Hepatocyte (in vitro differentiated cells): Measurements from ENCODE around the gene MMRN2. TPM values are rescaled to one million over a fixed set of nuclear protein-coding genes. Genes with fewer than 3 reads are reported as not detected.
"Not testable (repeated sequence)": the region's sequence is repeated elsewhere in the genome, so short reads cannot be mapped to it uniquely, and the experiment has no call there.

Experiments used
- DNase-seq: peaks from one replicate; pipeline ENCODE4 v3.0.0-alpha.2; 2016; ENCODE audit warnings: low spot score
- H2AFZ ChIP-seq: fragments of 200-600 bp; sonication (generic); 2 replicates; pipeline ENCODE4 v1.6.0; 2016; ENCODE audit warnings: antibody characterized with exemption, mild to moderate bottlenecking
- H3K27ac ChIP-seq: fragments of 200-600 bp; sonication (generic); 2 replicates; pipeline ENCODE4 v1.5.1; 2016; ENCODE audit warnings: mild to moderate bottlenecking
- H3K27me3 ChIP-seq: fragments of 200-600 bp; sonication (generic); 2 replicates; pipeline ENCODE4 v1.6.1; 2016
- H3K36me3 ChIP-seq: fragments of 200-600 bp; sonication (generic); replicated peaks from 2 replicates; pipeline ENCODE4 v1.5.1; 2016; ENCODE audit warnings: low read depth; ENCODE audit not compliant: insufficient read depth
- H3K4me1 ChIP-seq: fragments of 200-600 bp; sonication (generic); 2 replicates; pipeline ENCODE4 v1.5.1; 2016; ENCODE audit warnings: mild to moderate bottlenecking, moderate library complexity; ENCODE audit not compliant: insufficient read depth
- H3K4me2 ChIP-seq: fragments of 200-600 bp; sonication (generic); 2 replicates; pipeline ENCODE4 v1.6.0; 2016
- H3K4me3 ChIP-seq: fragments of 200-600 bp; sonication (generic); 2 replicates; pipeline ENCODE4 v1.5.1; 2016; ENCODE audit warnings: mild to moderate bottlenecking
- H3K79me2 ChIP-seq: fragments of 200-600 bp; sonication (generic); 2 replicates; pipeline ENCODE4 v1.6.0; 2017; ENCODE audit warnings: mild to moderate bottlenecking
- H3K9me2 ChIP-seq: fragments of 200-600 bp; sonication (generic); replicated peaks from 2 replicates; pipeline ENCODE4 v1.6.0; 2017; ENCODE audit warnings: mild to moderate bottlenecking; ENCODE audit not compliant: insufficient read depth
- H3K9me3 ChIP-seq: fragments of 200-600 bp; sonication (generic); 2 replicates; pipeline ENCODE4 v1.5.1; 2016; ENCODE audit warnings: low read depth, mild to moderate bottlenecking
- H4K20me1 ChIP-seq: fragments of 200-600 bp; sonication (generic); 2 replicates; pipeline ENCODE4 v1.6.0; 2016; ENCODE audit warnings: mild to moderate bottlenecking; ENCODE audit not compliant: insufficient read depth, poor library complexity, severe bottlenecking
- EZH2 ChIP-seq: fragments of 200-600 bp; sonication (generic); IDR thresholded peaks from 2 replicates; pipeline ENCODE4 v1.6.1; 2016; ENCODE audit warnings: antibody characterized with exemption, mild to moderate bottlenecking, borderline replicate concordance
- EZH2phosphoT487 ChIP-seq: fragments of 200-600 bp; sonication (generic); IDR thresholded peaks from one replicate; pipeline ENCODE4 v1.6.1; 2018; ENCODE audit warnings: antibody characterized with exemption, mild to moderate bottlenecking, low read depth, moderate library complexity; ENCODE audit not compliant: unreplicated experiment, severe bottlenecking
- WGBS: methylation state at CpG from one replicate; pipeline ENCODE4 v1.1.6; 2016; ENCODE audit warnings: low lambda C conversion rate; ENCODE audit errors: missing lambda C conversion rate; 5-methylcytosine and 5-hydroxymethylcytosine counted together
- polyA plus RNA-seq: library from polyadenylated mRNA; unstranded; fragments of >200 nt; fragmentation: Nextera tagmentation; extraction: Ambion mirVana; gene quantifications from 2 replicates; pipeline ENCODE4 v1.2.1, GENCODE V29; 2016
- total RNA-seq: library from RNA; depleted of rRNA; stranded (reverse); fragments of >200 nt; gene quantifications from 2 replicates; pipeline ENCODE4 v1.2.3, GENCODE V29; 2014
- TF ChIP-seq, protein P1 (sequence below): fragments of 200-600 bp; sonication (generic); IDR thresholded peaks from 2 replicates; pipeline ENCODE4 v1.5.1; 2016; ENCODE audit warnings: antibody characterized with exemption, mild to moderate bottlenecking; ENCODE audit not compliant: poor library complexity

The MMRN2 gene
- total and polyA plus RNA-seq, 2 experiments from 2014 or later = 1.9 to 2.2 TPM

DNA sequence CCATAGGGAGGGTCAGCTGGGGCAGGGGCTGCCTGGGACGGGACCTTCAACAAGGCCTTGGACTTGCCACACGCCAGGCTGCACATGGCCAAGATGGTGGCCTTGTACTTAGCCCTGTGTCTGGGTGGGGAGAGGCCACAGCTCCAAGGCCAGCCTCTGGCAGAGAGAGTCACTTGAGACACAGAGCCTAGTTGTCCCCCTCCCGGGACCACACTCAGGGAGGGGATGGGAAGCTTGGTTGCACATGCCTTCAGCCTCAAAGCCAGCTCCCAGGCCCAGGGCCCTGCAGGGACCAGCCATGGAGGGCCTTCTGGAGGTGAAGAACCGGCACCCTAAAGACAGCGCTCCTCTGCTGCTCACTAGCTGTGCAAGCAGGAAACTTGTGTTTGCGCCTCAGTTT lies 16.7 kb downstream of the MMRN2 start:
- TF ChIP-seq EZH2 = no peak
- WGBS = 94% methylated on average over 6 of the region's 6 CpGs
- Histone ChIP-seq H3K4me2 (no peak overlapping the region), H2AFZ (no peak overlapping the region), H3K4me3 (no peak overlapping the region), H3K9me3 (no peaks in the 10 kb centered on the region), H3K27ac (no peak overlapping the region), H3K36me3 (no peaks in the 10 kb centered on the region), H3K4me1 (no peaks in the 10 kb centered on the region), H3K27me3 (no peaks in the 10 kb centered on the region), H4K20me1 (no peaks in the 10 kb centered on the region), H3K79me2 (no peaks in the 10 kb centered on the region), H3K9me2 (no peaks in the 10 kb centered on the region)
- DNase-seq = no peak

DNA sequence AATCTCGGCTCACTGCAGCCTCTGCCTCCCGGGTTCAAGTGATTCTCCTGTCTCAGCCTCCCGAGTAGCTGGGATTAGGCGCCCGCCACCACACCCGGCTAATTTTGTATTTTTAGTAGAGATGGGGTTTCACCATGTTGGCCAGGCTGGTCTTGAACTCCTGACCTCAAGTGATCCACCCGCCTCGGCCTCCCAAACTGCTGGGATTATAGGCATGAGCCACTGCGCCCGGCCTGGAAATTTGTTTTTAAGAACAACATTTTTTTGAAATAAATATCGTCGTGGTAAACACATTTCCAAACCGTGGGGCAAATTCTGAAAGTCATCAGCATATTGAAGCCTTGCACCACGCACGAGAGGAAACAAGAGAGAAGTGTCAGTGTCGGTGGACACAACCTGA lies 17.3 kb downstream of the MMRN2 start:
- not testable (repeated sequence) for H3K27me3 ChIP-seq, H3K4me1 ChIP-seq, H3K79me2 ChIP-seq, H3K9me2 ChIP-seq, H4K20me1 ChIP-seq, H3K27ac ChIP-seq, H2AFZ ChIP-seq, DNase-seq, H3K4me3 ChIP-seq, H3K36me3 ChIP-seq, H3K9me3 ChIP-seq
- H3K4me2 ChIP-seq = peak overlapping the region; percentile 80
- WGBS = 97% methylated on average over 16 of the region's 16 CpGs

DNA sequence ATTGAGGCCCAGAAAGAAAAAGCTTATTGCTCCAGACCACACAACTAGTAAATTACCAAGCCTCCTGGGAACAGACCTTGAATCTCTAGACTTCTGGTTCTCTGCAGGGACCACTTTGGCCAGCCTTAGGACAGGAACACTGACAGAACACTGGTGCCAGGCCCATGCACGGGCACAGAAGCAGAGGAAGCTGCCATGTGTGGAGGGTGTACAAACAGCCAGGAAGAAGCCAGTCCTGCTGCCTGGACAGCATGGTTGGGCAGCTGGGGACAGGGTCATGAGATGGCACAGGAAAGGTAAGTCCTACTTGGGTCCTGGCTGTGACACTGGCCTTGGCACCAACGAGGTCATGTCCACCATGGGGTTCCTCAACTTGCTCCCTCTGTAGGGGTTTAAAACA lies 19.2 kb downstream of the MMRN2 start:
- no peak overlapping the region for H3K4me3 ChIP-seq
- no peak overlapping the region for H3K27ac ChIP-seq
- no peaks in the 10 kb centered on the region for H3K9me2 ChIP-seq
- TF ChIP-seq EZH2phosphoT487 = no peak
- TF ChIP-seq EZH2 = no peak
- TF ChIP-seq, protein P1, sequence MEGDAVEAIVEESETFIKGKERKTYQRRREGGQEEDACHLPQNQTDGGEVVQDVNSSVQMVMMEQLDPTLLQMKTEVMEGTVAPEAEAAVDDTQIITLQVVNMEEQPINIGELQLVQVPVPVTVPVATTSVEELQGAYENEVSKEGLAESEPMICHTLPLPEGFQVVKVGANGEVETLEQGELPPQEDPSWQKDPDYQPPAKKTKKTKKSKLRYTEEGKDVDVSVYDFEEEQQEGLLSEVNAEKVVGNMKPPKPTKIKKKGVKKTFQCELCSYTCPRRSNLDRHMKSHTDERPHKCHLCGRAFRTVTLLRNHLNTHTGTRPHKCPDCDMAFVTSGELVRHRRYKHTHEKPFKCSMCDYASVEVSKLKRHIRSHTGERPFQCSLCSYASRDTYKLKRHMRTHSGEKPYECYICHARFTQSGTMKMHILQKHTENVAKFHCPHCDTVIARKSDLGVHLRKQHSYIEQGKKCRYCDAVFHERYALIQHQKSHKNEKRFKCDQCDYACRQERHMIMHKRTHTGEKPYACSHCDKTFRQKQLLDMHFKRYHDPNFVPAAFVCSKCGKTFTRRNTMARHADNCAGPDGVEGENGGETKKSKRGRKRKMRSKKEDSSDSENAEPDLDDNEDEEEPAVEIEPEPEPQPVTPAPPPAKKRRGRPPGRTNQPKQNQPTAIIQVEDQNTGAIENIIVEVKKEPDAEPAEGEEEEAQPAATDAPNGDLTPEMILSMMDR = no peak
- no peaks in the 10 kb centered on the region for H3K4me1 ChIP-seq
- H2AFZ ChIP-seq = no peak overlapping the region
- DNase-seq = no peak
- no peak overlapping the region for H3K4me2 ChIP-seq
- H3K27me3 ChIP-seq = no peaks in the 10 kb centered on the region
- H3K9me3 ChIP-seq = no peaks in the 10 kb centered on the region
- H4K20me1 ChIP-seq = no peaks in the 10 kb centered on the region
- 94% methylated on average over 2 of the region's 2 CpGs for WGBS
- H3K36me3 ChIP-seq = no peaks in the 10 kb centered on the region
- no peaks in the 10 kb centered on the region for H3K79me2 ChIP-seq

DNA sequence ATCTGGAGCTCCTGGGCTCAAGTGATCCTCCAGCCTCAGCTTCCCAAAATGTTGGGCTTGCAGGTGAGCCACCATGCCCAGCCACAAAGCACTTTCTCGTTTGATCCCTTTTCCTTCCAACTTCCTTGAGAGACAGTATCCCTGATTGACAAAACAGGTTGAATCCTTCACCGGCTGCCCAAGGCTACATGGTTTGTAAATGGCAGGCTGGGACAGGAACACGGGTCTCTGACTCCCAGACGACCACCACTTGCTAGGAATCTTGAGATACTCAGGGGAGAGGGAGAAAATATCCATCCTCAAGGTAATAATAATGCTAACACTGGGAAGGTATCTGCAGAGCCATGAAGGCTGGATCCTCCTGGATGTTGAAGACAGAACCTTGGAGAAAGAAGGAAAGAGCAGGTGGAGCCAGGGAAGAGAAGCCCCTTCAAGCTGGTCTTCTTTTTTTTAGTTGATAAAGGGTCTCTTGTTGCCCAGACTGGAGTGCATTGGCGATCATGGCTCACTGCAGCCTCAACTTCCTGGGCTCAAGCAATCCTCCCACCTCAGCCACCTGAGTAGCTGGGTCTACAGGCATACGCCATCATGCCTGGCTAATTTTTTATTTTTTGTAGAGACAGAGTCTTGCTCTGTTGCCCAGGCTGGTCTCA lies 19.8 kb downstream of the MMRN2 start:
- Histone ChIP-seq H3K27me3 (no peaks in the 10 kb centered on the region), H2AFZ (no peak overlapping the region), H3K27ac (no peak overlapping the region), H3K9me3 (no peaks in the 10 kb centered on the region), H3K36me3 (no peaks in the 10 kb centered on the region), H3K4me2 (no peak overlapping the region), H3K79me2 (no peaks in the 10 kb centered on the region), H3K4me1 (no peaks in the 10 kb centered on the region), H3K4me3 (no peak overlapping the region), H3K9me2 (no peaks in the 10 kb centered on the region), H4K20me1 (no peaks in the 10 kb centered on the region)
- 79% methylated on average over 6 of the region's 6 CpGs for WGBS
- no peak for DNase-seq
- TF ChIP-seq, protein P1 = no peak
- TF ChIP-seq EZH2 (no peak), EZH2phosphoT487 (no peak)
